K562 (cell line): ENCODE results near the gene OSGEP. TPM values are rescaled to one million over a fixed set of nuclear protein-coding genes. Genes with fewer than 3 reads are reported as not detected.

ENCODE experiments used
- ATAC-seq: fragments of 200-7000 bp; cut with Tn5 transposase; 3 replicates; pipeline ENCODE4 v1.9.1; 2020; ENCODE audit warnings: moderate library complexity
- BruUV-seq: library from RNA; stranded (reverse); fragments of 400-500 nt; replicated peaks from 2 replicates; lab custom pipeline; 2021; lab: Mats Ljungman, UMichigan
- CTCF ChIA-PET: fragments of 300-600 bp; formaldehyde crosslinking; extraction: SDS; loops from one replicate; lab custom pipeline; 2021; ENCODE audit warnings: low intra/inter-chr PET ratio; lab: Yijun Ruan, JAX
- POLR2A ChIA-PET: fragments of 300-600, 350-650 bp; sonication (Branson Sonifier 250); formaldehyde crosslinking; extraction: SDS; loops from one replicate; lab custom pipeline; 2021; ENCODE audit warnings: antibody characterized with exemption, inconsistent platforms; lab: Yijun Ruan, JAX
- DNase-seq, 4 experiments: peaks; one replicate each; pipeline versions ENCODE4 v3.0.0 to v3.0.0-alpha.2; 2011 to 2018; ENCODE audit warnings: low spot score in 3 of 4, mixed read lengths in 3 of 4; ENCODE audit errors: extremely low read depth in 1 of 4
- FAIRE-seq: peaks from 2 replicates; lab custom pipeline; 2011; peaks lifted over from hg19 to GRCh38; lab: Jason Lieb, UNC
- H2AFZ ChIP-seq: 2 replicates; pipeline ENCODE4 v1.6.0; 2011; ENCODE audit warnings: low read depth, low read length, control low read depth, inconsistent platforms
- H3K27ac ChIP-seq: fragments of 200-600 bp; 3 replicates; pipeline ENCODE4 v1.8.0; 2011; ENCODE audit warnings: low read depth, mild to moderate bottlenecking, control low read depth, inconsistent platforms, low read length, moderate library complexity, mixed read lengths; ENCODE audit errors: extremely low read depth
- H3K27me3 ChIP-seq, 2 experiments: fragments of 300-600 bp in 1 of 2; 2 replicates in 1 of 2; 3 replicates in 1 of 2; pipeline versions ENCODE4 v1.6.0 to v1.8.0; 2011; ENCODE audit warnings: inconsistent platforms in 2 of 2, low read length in 2 of 2, mild to moderate bottlenecking in 1 of 2, mixed read lengths in 1 of 2, moderate library complexity in 1 of 2; ENCODE audit not compliant: control insufficient read depth in 2 of 2, insufficient read depth in 2 of 2
- H3K36me3 ChIP-seq: fragments of 300-600 bp; 3 replicates; pipeline ENCODE4 v1.8.0; 2011; ENCODE audit warnings: mild to moderate bottlenecking, low read length, inconsistent platforms; ENCODE audit not compliant: control insufficient read depth, insufficient read depth
- H3K4me1 ChIP-seq, 2 experiments: fragments of 200-600 bp in 1 of 2; replicated peaks in 1 of 2; 2 replicates in 1 of 2; 3 replicates in 1 of 2; pipeline versions ENCODE4 v1.5.1 to v1.8.0; 2011; ENCODE audit warnings: inconsistent platforms in 2 of 2, low read length in 2 of 2, mild to moderate bottlenecking in 1 of 2, mixed read lengths in 1 of 2, moderate library complexity in 1 of 2; ENCODE audit not compliant: control insufficient read depth in 2 of 2, insufficient read depth in 2 of 2
- H3K4me2 ChIP-seq: 2 replicates; pipeline ENCODE4 v1.6.1; 2011; ENCODE audit warnings: low read length, control low read depth, inconsistent platforms, mixed read lengths; ENCODE audit not compliant: insufficient read depth
- H3K4me3 ChIP-seq: fragments of 200-600 bp; sonication (generic), shearing (Covaris generic); 2 replicates; pipeline ENCODE4 v1.5.1; 2016; ENCODE audit warnings: control low read depth, inconsistent platforms
- H3K79me2 ChIP-seq: fragments of 200-600 bp; 3 replicates; pipeline ENCODE4 v1.8.0; 2011; ENCODE audit warnings: low read length, inconsistent platforms; ENCODE audit not compliant: control insufficient read depth, insufficient read depth
- H3K9ac ChIP-seq, 2 experiments: 2 replicates each; pipeline versions ENCODE4 v1.6.0 to v1.6.1; 2011; ENCODE audit warnings: low read depth in 2 of 2, low read length in 2 of 2, control low read depth in 1 of 2, inconsistent platforms in 1 of 2, mild to moderate bottlenecking in 1 of 2, mixed read lengths in 1 of 2; ENCODE audit not compliant: insufficient read depth in 1 of 2
- H3K9me1 ChIP-seq: one replicate; pipeline ENCODE4 v1.6.0; 2011; ENCODE audit warnings: inconsistent platforms, mild to moderate bottlenecking, low read length, moderate library complexity; ENCODE audit not compliant: control insufficient read depth, insufficient read depth
- H3K9me3 ChIP-seq: replicated peaks from 2 replicates; pipeline ENCODE4 v1.5.1; 2011; ENCODE audit warnings: low read depth, low read length, inconsistent platforms; ENCODE audit not compliant: control insufficient read depth, insufficient read depth
- H4K20me1 ChIP-seq: replicated peaks from 2 replicates; pipeline ENCODE4 v1.6.1; 2011; ENCODE audit warnings: low read length, inconsistent platforms, mixed read lengths; ENCODE audit not compliant: control insufficient read depth, insufficient read depth
- BHLHE40 ChIP-seq: IDR thresholded peaks from 2 replicates; pipeline ENCODE4 v1.6.1; 2011; ENCODE audit warnings: low read length, improper control_type of control experiment
- E2F5 ChIP-seq: sonication (generic); formaldehyde crosslinking; IDR thresholded peaks from 2 replicates; pipeline ENCODE4 v1.8.0; 2022; ENCODE audit warnings: mild to moderate bottlenecking, missing genetic modification reagents
- HDAC2 ChIP-seq: fragments of 450-650 bp; IDR thresholded peaks from 2 replicates; pipeline ENCODE4 v1.6.1; 2016; ENCODE audit warnings: mild to moderate bottlenecking
- LARP7 ChIP-seq: fragments of 450-650 bp; IDR thresholded peaks from 2 replicates; pipeline ENCODE4 v1.6.1; 2016
- MBD2 ChIP-seq: sonication (generic); IDR thresholded peaks from 2 replicates; pipeline ENCODE4 v1.6.1; 2016; ENCODE audit warnings: low read depth, borderline replicate concordance
- MTA1 ChIP-seq: fragments of 450-650 bp; IDR thresholded peaks from 2 replicates; pipeline ENCODE4 v1.6.1; 2017; ENCODE audit warnings: borderline replicate concordance
- OTX1 ChIP-seq: fragments of 450-650 bp; formaldehyde crosslinking; IDR thresholded peaks from 2 replicates; pipeline ENCODE4 v1.4.0; 2022; ENCODE audit warnings: mild to moderate bottlenecking
- PRPF4 ChIP-seq: fragments of 200-400 bp; formaldehyde crosslinking; IDR thresholded peaks from one replicate; pipeline ENCODE4 v1.6.1; 2017; ENCODE audit warnings: low read length, low read depth, mild to moderate bottlenecking; ENCODE audit not compliant: insufficient read depth, poor library complexity, severe bottlenecking
- PURB ChIP-seq: sonication (generic); formaldehyde crosslinking; IDR thresholded peaks from 2 replicates; pipeline ENCODE4 v1.9.0; 2021; ENCODE audit warnings: low read depth, mild to moderate bottlenecking, missing genetic modification reagents
- SP2 ChIP-seq: IDR thresholded peaks from 2 replicates; pipeline ENCODE4 v1.6.1; 2011; ENCODE audit warnings: mild to moderate bottlenecking, low read depth, low read length, moderate library complexity; ENCODE audit not compliant: poor library complexity, severe bottlenecking; ENCODE audit errors: extremely low read depth
- ZNF175 ChIP-seq: fragments of 200-800 bp; sonication (Bioruptor generic); IDR thresholded peaks from 2 replicates; pipeline ENCODE4 v1.6.1; 2016; ENCODE audit warnings: low read depth, mild to moderate bottlenecking, missing genetic modification characterization, missing compliant biosample characterization
- ZNF449 ChIP-seq: fragments of 250-450 bp; sonication (Bioruptor Pico); IDR thresholded peaks from 2 replicates; pipeline ENCODE4 v1.8.0; 2022; ENCODE audit warnings: moderate library complexity, mild to moderate bottlenecking, inconsistent platforms
- WGBS: fragments of 100-300 bp; shearing (Covaris generic); methylation state at CpG from one replicate; pipeline ENCODE4 v1.1.6; 2016; ENCODE audit warnings: low coverage, mixed read lengths; ENCODE audit not compliant: insufficient coverage; ENCODE audit errors: missing lambda C conversion rate; 5-methylcytosine and 5-hydroxymethylcytosine counted together
- in situ Hi-C: fragments of 300-500 bp; cut with MboI; formaldehyde crosslinking; loops from 4 replicates; pipeline ENCODE4 v1.15.0; 2018; ENCODE audit warnings: inconsistent platforms, mixed read lengths
- intact Hi-C: fragments of 100-400 bp; cut with micrococcal nuclease; formaldehyde crosslinking; loops from 2 replicates; pipeline ENCODE4 v1.14.2; 2022
- polyA plus RNA-seq, 8 experiments: library from polyadenylated mRNA; depleted of rRNA in 4 of 8; stranded (reverse) in 5 of 8; unstranded in 3 of 8; fragments of >200 nt; fragmentation: Nextera tagmentation in 2 of 8; fragmentation: Illumina TruSeq in 1 of 8; extraction: Ambion mirVana in 2 of 8; extraction: Trizol in 1 of 8; gene quantifications; 2 replicates each; pipeline versions ENCODE4 v1.2.1 to v1.2.3, GENCODE V29; 2011 to 2014; ENCODE audit warnings: inconsistent platforms in 1 of 8, missing spikeins in 1 of 8
- total RNA-seq, 7 experiments: library from RNA; depleted of rRNA in 6 of 7; stranded (reverse); fragments of >200 nt in 6 of 7; fragmentation: Illumina TruSeq in 2 of 7; extraction: Trizol in 2 of 7; gene quantifications; 2 replicates each; pipeline versions ENCODE4 v1.2.1 to v1.2.3, GENCODE V29; 2011 to 2021; ENCODE audit warnings: low replicate concordance in 1 of 7
- TF ChIP-seq, protein P1 (sequence below): fragments of 450-650 bp; IDR thresholded peaks from 2 replicates; pipeline ENCODE4 v1.7.1; 2018; ENCODE audit warnings: mild to moderate bottlenecking, low read depth; ENCODE audit not compliant: partially characterized antibody
- TF ChIP-seq, protein P2 (sequence below): IDR thresholded peaks from 2 replicates; pipeline ENCODE4 v1.6.1; 2011; ENCODE audit not compliant: insufficient read length; ENCODE audit errors: extremely low read depth

Gene OSGEP
- total and polyA plus RNA-seq, 9 of the 15 experiments (the other 6 are each of a cell fraction or from before 2014, with no cell fraction given): 32.1 to 59.2 (median 44.1) TPM

- TF ChIP-seq LARP7 (no peak), PURB (no peak), OTX1 (CRISPR knock-in tag) (no peak), ZNF175 (CRISPR knock-in tag) (no peak), BHLHE40 (no peak), E2F5 (CRISPR knock-in tag) (no peak), HDAC2 (no peak), PRPF4 (no peak), ZNF449 (CRISPR knock-in tag) (no peak), MTA1 (no peak), SP2 (no peak), MBD2 (no peak)
- TF ChIP-seq, protein P1, sequence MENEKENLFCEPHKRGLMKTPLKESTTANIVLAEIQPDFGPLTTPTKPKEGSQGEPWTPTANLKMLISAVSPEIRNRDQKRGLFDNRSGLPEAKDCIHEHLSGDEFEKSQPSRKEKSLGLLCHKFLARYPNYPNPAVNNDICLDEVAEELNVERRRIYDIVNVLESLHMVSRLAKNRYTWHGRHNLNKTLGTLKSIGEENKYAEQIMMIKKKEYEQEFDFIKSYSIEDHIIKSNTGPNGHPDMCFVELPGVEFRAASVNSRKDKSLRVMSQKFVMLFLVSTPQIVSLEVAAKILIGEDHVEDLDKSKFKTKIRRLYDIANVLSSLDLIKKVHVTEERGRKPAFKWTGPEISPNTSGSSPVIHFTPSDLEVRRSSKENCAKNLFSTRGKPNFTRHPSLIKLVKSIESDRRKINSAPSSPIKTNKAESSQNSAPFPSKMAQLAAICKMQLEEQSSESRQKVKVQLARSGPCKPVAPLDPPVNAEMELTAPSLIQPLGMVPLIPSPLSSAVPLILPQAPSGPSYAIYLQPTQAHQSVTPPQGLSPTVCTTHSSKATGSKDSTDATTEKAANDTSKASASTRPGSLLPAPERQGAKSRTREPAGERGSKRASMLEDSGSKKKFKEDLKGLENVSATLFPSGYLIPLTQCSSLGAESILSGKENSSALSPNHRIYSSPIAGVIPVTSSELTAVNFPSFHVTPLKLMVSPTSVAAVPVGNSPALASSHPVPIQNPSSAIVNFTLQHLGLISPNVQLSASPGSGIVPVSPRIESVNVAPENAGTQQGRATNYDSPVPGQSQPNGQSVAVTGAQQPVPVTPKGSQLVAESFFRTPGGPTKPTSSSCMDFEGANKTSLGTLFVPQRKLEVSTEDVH: no peak
- TF ChIP-seq, protein P2, sequence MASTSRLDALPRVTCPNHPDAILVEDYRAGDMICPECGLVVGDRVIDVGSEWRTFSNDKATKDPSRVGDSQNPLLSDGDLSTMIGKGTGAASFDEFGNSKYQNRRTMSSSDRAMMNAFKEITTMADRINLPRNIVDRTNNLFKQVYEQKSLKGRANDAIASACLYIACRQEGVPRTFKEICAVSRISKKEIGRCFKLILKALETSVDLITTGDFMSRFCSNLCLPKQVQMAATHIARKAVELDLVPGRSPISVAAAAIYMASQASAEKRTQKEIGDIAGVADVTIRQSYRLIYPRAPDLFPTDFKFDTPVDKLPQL: no peak
- no TSS peak for BruUV-seq
These were observed 45.3 kb upstream of the OSGEP start for GRCh38 chr14:20499881-20500280.

More at GRCh38 chr14:20499881-20500280, 45.3 kb upstream of the OSGEP start:
- Histone ChIP-seq H3K4me3 (no peak overlapping the region), H3K27me3 (no peaks in the 10 kb centered on the region), H3K36me3 (no peaks in the 10 kb centered on the region), H3K9me3 (no peaks in the 10 kb centered on the region), H3K9me1 (no peaks in the 10 kb centered on the region), H2AFZ (peak overlapping the region; percentile 71), H3K4me1 (peaks cover 0 to 5% of the 10 kb centered on the region in 2 experiments; a peak in 2 of 5 replicates), H3K9ac (no peak overlapping the region), H3K27ac (no peak overlapping the region), H3K79me2 (no peaks in the 10 kb centered on the region), H3K4me2 (no peak overlapping the region), H4K20me1 (no peaks in the 10 kb centered on the region)
- 79% methylated on average over 5 of the region's 5 CpGs for WGBS
- in situ Hi-C loops (no loop called here), intact Hi-C loops (no loop called here)
- FAIRE-seq (no peak), ATAC-seq (no peak), DNase-seq (no peak)
- ChIA-PET CTCF (no interaction called here), POLR2A (no interaction called here)
